A673 (cell line): Measurements from ENCODE around the gene ZDHHC1. TPM values are rescaled to one million over a fixed set of nuclear protein-coding genes. Genes with fewer than 3 reads are reported as not detected.

ENCODE experiments used
- BruUV-seq: library from RNA; stranded (reverse); fragments of 400-500 nt; replicated peaks from 2 replicates; lab custom pipeline; 2021; lab: Mats Ljungman, UMichigan
- CTCF ChIA-PET: fragments of 300-600 bp; sonication (Branson Sonifier 250); formaldehyde crosslinking; loops from one replicate; lab custom pipeline; 2022; ENCODE audit warnings: antibody characterized with exemption; lab: Charles Lee
- POLR2A ChIA-PET: fragments of 300-600 bp; sonication (Branson Sonifier 250); formaldehyde crosslinking; loops from one replicate; lab custom pipeline; 2022; ENCODE audit warnings: antibody characterized with exemption; ENCODE audit not compliant: low non-redundant PET; lab: Charles Lee
- DNase-seq: peaks from one replicate; pipeline ENCODE4 v3.0.0-alpha.2; 2015; ENCODE audit warnings: low spot score
- H3K27ac ChIP-seq: fragments of 200-600 bp; sonication (generic); 2 replicates; pipeline ENCODE4 v1.5.1; 2016; ENCODE audit warnings: mixed run types, low read depth, mild to moderate bottlenecking, mixed read lengths, antibody characterized with exemption, low read length; ENCODE audit not compliant: poor library complexity, severe bottlenecking
- H3K27me3 ChIP-seq: fragments of 200-600 bp; sonication (generic); replicated peaks from 2 replicates; pipeline ENCODE4 v1.6.1; 2017; ENCODE audit warnings: mixed run types, low read depth, mild to moderate bottlenecking, mixed read lengths, antibody characterized with exemption, low read length; ENCODE audit not compliant: insufficient read depth, poor library complexity
- H3K36me3 ChIP-seq: fragments of 200-600 bp; sonication (generic); 2 replicates; pipeline ENCODE4 v1.6.1; 2016; ENCODE audit warnings: mixed run types, mild to moderate bottlenecking, mixed read lengths, antibody characterized with exemption, low read length; ENCODE audit not compliant: insufficient read depth, poor library complexity, severe bottlenecking
- H3K4me1 ChIP-seq: fragments of 200-600 bp; sonication (generic); 2 replicates; pipeline ENCODE4 v1.6.1; 2017; ENCODE audit warnings: mixed run types, mild to moderate bottlenecking, mixed read lengths, antibody characterized with exemption, low read length; ENCODE audit not compliant: insufficient read depth, poor library complexity, severe bottlenecking
- H3K4me3 ChIP-seq: fragments of 200-600 bp; sonication (generic); 2 replicates; pipeline ENCODE4 v1.5.1; 2016; ENCODE audit warnings: low read depth, mixed run types, mild to moderate bottlenecking, mixed read lengths, low read length; ENCODE audit not compliant: poor library complexity, severe bottlenecking
- H3K9me3 ChIP-seq: fragments of 200-600 bp; sonication (generic); 2 replicates; pipeline ENCODE4 v1.6.1; 2016; ENCODE audit warnings: mixed run types, low read depth, mild to moderate bottlenecking, mixed read lengths, antibody characterized with exemption, low read length; ENCODE audit not compliant: poor library complexity, severe bottlenecking
- CTCF ChIP-seq: fragments of 300-800, 200-600 bp; sonication (generic); conservative IDR thresholded peaks from 2 replicates; pipeline ENCODE4 v1.5.1; 2017; ENCODE audit warnings: low read depth, mild to moderate bottlenecking, antibody characterized with exemption, low read length, moderate library complexity, mixed read lengths
- EZH2 ChIP-seq: fragments of 200-600 bp; sonication (generic); IDR thresholded peaks from 2 replicates; pipeline ENCODE4 v1.6.1; 2017; ENCODE audit warnings: borderline replicate concordance, low read depth, mild to moderate bottlenecking, mixed read lengths, antibody characterized with exemption, low read length; ENCODE audit not compliant: poor library complexity, severe bottlenecking
- intact Hi-C: fragments of 100-400 bp; cut with micrococcal nuclease; formaldehyde crosslinking; loops from one replicate; pipeline ENCODE4 v1.10.0; 2022; ENCODE audit not compliant: unreplicated experiment
- total RNA-seq: library from RNA; stranded (reverse); gene quantifications from 2 replicates; pipeline ENCODE4 v1.2.3, GENCODE V29; 2021

ZDHHC1 gene
- total RNA-seq, 1 experiment from 2014 or later: 5.3 TPM

GRCh38 chr16:67432506-67432890, 16.2 kb upstream of the ZDHHC1 start:
- no peak overlapping the region for H3K4me3 ChIP-seq
- peaks cover 4% of the 10 kb centered on the region for H3K4me1 ChIP-seq
- ChIA-PET CTCF (interaction anchor here (0.5 kb wide), 1 partner anchor 22 kb away, joined by 3 read pairs; no protein-coding TSS in a partner anchor), POLR2A (interaction anchor here (0.7 kb wide), 1 partner anchor 73 kb away, joined by 15 read pairs; no protein-coding TSS in a partner anchor)
- H3K36me3 ChIP-seq: no peaks in the 10 kb centered on the region
- BruUV-seq: no TSS peak
- H3K9me3 ChIP-seq: no peaks in the 10 kb centered on the region
- H3K27ac ChIP-seq: no peak overlapping the region
- peaks cover 3% of the 10 kb centered on the region for H3K27me3 ChIP-seq
- intact Hi-C loops: no loop called here
- DNase-seq: no peak
- TF ChIP-seq CTCF: no peak
- no peak for TF ChIP-seq EZH2

DNA sequence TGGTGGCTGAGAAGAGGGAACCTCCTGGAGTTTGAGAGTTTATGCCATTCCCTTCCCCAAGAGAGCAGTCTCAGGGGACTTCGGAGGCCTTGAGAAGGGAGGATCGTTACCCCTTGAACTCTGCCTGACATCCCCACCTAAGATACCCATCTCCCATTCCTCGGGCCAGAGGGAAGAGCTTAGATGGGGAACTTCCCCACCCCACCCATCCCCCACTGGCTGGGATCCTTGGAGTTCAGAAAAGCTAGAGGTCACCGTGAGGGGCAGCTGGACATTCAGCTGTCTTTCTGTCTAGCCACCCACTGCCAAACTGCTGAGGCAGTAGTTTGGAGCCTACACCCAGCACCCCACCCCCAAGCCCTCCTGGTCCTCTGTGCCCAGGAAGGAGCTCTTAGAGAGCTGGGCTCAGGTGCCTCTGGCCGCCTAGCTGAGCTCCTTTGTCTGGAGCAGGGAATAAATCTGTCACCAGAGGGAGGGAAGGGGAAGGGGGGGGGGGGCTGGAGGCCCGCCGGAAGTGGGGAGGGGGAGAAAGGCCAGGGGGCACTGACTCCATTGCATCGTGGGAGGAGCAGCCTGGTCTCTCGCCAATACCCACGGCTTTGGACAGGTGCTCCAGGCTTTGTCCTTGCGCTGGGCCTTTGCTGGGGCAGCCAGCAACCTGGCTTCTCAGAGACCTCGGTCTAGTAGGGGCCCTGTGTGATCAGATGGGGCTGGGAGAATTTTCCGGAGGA, 15.7 kb upstream of the ZDHHC1 start:
- DNase-seq: no peak
- Histone ChIP-seq H3K27me3 (peaks cover 3% of the 10 kb centered on the region), H3K9me3 (no peaks in the 10 kb centered on the region), H3K4me3 (peak overlapping the region; percentile 52), H3K27ac (no peak overlapping the region), H3K4me1 (peaks cover 4% of the 10 kb centered on the region), H3K36me3 (no peaks in the 10 kb centered on the region)
- intact Hi-C loops: no loop called here
- BruUV-seq: no TSS peak
- TF ChIP-seq CTCF (no peak), EZH2 (no peak)
- POLR2A ChIA-PET: interaction anchor here (0.6 to 0.7 kb wide), 3 partner anchors 73 to 741 kb away, joined by 3 to 15 read pairs (median 5); no protein-coding TSS in a partner anchor
- CTCF ChIA-PET: interaction anchor here (0.5 to 0.7 kb wide), 4 partner anchors 10 to 153 kb away, joined by 3 to 8 read pairs (median 5); partner anchors contain the start of gene PLEKHG4

DNA sequence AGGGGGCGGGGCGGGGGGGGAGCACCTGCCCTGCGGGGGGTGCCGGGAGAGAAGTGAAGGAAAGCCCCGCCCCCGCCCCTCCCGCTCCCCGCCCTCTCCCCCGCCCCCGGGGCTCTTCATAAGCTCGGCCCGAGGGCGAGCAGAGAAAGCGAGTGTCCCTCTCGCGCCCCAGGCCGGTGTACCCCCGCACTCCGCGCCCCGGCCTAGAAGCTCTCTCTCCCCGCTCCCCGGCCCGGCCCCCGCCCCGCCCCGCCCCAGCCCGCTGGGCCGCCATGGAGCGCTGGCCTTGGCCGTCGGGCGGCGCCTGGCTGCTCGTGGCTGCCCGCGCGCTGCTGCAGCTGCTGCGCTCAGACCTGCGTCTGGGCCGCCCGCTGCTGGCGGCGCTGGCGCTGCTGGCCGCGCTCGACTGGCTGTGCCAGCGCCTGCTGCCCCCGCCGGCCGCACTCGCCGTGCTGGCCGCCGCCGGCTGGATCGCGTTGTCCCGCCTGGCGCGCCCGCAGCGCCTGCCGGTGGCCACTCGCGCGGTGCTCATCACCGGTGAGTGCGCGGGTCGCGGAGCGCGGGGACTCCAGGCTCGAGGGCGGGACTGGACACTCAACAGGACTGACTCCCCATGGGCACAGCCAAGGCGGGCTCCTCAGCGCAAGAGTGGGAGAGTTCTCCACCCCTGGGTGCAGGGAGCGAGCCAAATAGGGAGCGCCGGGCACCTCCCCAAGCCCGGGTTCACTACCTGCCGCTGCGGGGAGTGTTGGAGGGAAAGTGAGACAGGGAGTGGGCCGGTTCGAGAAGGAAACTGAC, 14.9 kb upstream of the ZDHHC1 start, which contains the start of gene HSD11B2:
TSS of gene HSD11B2 (plus strand) at position 145 of the 798 bp plus-strand sequence. CDS start at position 273, 128 bp downstream.
- TF ChIP-seq CTCF (no peak; the same call in 1 of the 2 replicates), EZH2 (no peak)
- POLR2A ChIA-PET: interaction anchor here (0.6 kb wide), 2 partner anchors 131 to 741 kb away, joined by 3 to 5 read pairs; no protein-coding TSS in a partner anchor
- H3K4me3 ChIP-seq: peak within 1 kb of the TSS; percentile 52
- H3K27ac ChIP-seq: no peak within 1 kb of the TSS
- H3K4me1 ChIP-seq: peaks cover 4% of the 10 kb centered on the region
- no peaks in the 10 kb centered on the region for H3K36me3 ChIP-seq
- no peaks in the 10 kb centered on the region for H3K9me3 ChIP-seq
- peak; percentile 68 for DNase-seq
- CTCF ChIA-PET: interaction anchor here (0.6 to 1.0 kb wide), 8 partner anchors 9 to 688 kb away, joined by 3 to 10 read pairs (median 7); partner anchors contain the start of gene PLEKHG4
- peaks cover 3% of the 10 kb centered on the region for H3K27me3 ChIP-seq
- intact Hi-C loops: no loop called here
- BruUV-seq: no TSS peak
